Chondrocyte (in vitro differentiated cells): ENCODE data around the gene CPXM2. TPM values are rescaled to one million over a fixed set of nuclear protein-coding genes. Genes with fewer than 3 reads are reported as not detected.

Source experiments
- DNase-seq: peaks from one replicate; pipeline ENCODE4 v3.0.0; 2021; ENCODE audit warnings: mixed read lengths, low spot score
- H3K27ac Mint-ChIP-seq: one replicate; pipeline ENCODE4 v1.8.0; 2021; ENCODE audit warnings: mild to moderate bottlenecking, moderate library complexity, mixed read lengths; ENCODE audit not compliant: unreplicated experiment
- H3K27me3 Mint-ChIP-seq: 2 replicates; pipeline ENCODE4 v1.8.0; 2021; ENCODE audit warnings: low read depth, mixed read lengths
- H3K36me3 Mint-ChIP-seq: 2 replicates; pipeline ENCODE4 v1.8.0; 2021; ENCODE audit warnings: low read depth, mixed read lengths
- H3K4me1 Mint-ChIP-seq: 2 replicates; pipeline ENCODE4 v1.8.0; 2021; ENCODE audit warnings: low read depth, mild to moderate bottlenecking, mixed read lengths
- H3K4me3 Mint-ChIP-seq: one replicate; pipeline ENCODE4 v1.8.0; 2021; ENCODE audit warnings: mild to moderate bottlenecking, moderate library complexity, mixed read lengths; ENCODE audit not compliant: unreplicated experiment
- H3K9me3 Mint-ChIP-seq: 2 replicates; pipeline ENCODE4 v1.8.0; 2021; ENCODE audit warnings: low read depth, mixed read lengths
- CTCF ChIP-seq: fragments of 200-600 bp; sonication (generic); IDR thresholded peaks from 2 replicates; pipeline ENCODE4 v1.5.0; 2021; ENCODE audit warnings: antibody characterized with exemption, mild to moderate bottlenecking, moderate library complexity
- total RNA-seq: library from RNA; stranded (reverse); gene quantifications from 3 replicates; pipeline ENCODE4 v1.2.1, GENCODE V29; 2021

Gene CPXM2
- total RNA-seq, 1 donor from 2014 or later = not detected

GRCh38 chr10:123795846-123796590, 95.6 kb downstream of the CPXM2 start:
- no peaks in the 10 kb centered on the region for H3K36me3 Mint-ChIP-seq
- H3K27ac Mint-ChIP-seq = no peak overlapping the region
- DNase-seq = no peak
- peaks cover 11% of the 10 kb centered on the region for H3K27me3 Mint-ChIP-seq
- no peaks in the 10 kb centered on the region for H3K4me1 Mint-ChIP-seq
- TF ChIP-seq CTCF = no peak
- H3K4me3 Mint-ChIP-seq = no peak overlapping the region
- peaks cover 10% of the 10 kb centered on the region for H3K9me3 Mint-ChIP-seq

GRCh38 chr10:123795196-123795780, 96.3 kb downstream of the CPXM2 start:
- H3K9me3 Mint-ChIP-seq = peaks cover 17% of the 10 kb centered on the region
- no peak for TF ChIP-seq CTCF
- no peak for DNase-seq

GRCh38 chr10:123792248-123792978, 99.2 kb downstream of the CPXM2 start:
- Mint-ChIP-seq H3K36me3 (no peaks in the 10 kb centered on the region), H3K27me3 (no peaks in the 10 kb centered on the region), H3K27ac (no peak overlapping the region), H3K4me3 (no peak overlapping the region), H3K9me3 (peaks cover 15% of the 10 kb centered on the region), H3K4me1 (no peaks in the 10 kb centered on the region)
- no peak for TF ChIP-seq CTCF
- DNase-seq = no peak

More at GRCh38 chr10:123795196-123795780, 96.3 kb downstream of the CPXM2 start:
- no peak overlapping the region for H3K4me3 Mint-ChIP-seq
- H3K4me1 Mint-ChIP-seq = no peaks in the 10 kb centered on the region
- H3K27me3 Mint-ChIP-seq = peaks cover 8% of the 10 kb centered on the region
- H3K27ac Mint-ChIP-seq = no peak overlapping the region
- H3K36me3 Mint-ChIP-seq = no peaks in the 10 kb centered on the region

- TF ChIP-seq CTCF = no peak
- no peak for DNase-seq
- Mint-ChIP-seq H3K4me3 (no peak overlapping the region), H3K27me3 (peaks cover 3% of the 10 kb centered on the region), H3K36me3 (no peaks in the 10 kb centered on the region), H3K4me1 (no peaks in the 10 kb centered on the region), H3K9me3 (peaks cover 15% of the 10 kb centered on the region), H3K27ac (no peak overlapping the region)
Observed at GRCh38 chr10:123790132-123790885, 101.3 kb downstream of the CPXM2 start.

- Mint-ChIP-seq H3K9me3 (peaks cover 15% of the 10 kb centered on the region), H3K4me3 (no peak overlapping the region), H3K27me3 (peaks cover 5% of the 10 kb centered on the region), H3K4me1 (no peaks in the 10 kb centered on the region), H3K27ac (no peak overlapping the region), H3K36me3 (no peaks in the 10 kb centered on the region)
- no peak for TF ChIP-seq CTCF
- DNase-seq = no peak
Observed at GRCh38 chr10:123788981-123789380, 102.6 kb downstream of the CPXM2 start.
